ENCODE data around the gene SLC22A1. TPM values are rescaled to one million over a fixed set of nuclear protein-coding genes. Genes with fewer than 3 reads are reported as not detected.

SLC22A1 gene
- total RNA-seq, 1 donor, result 0.72 TPM

GRCh38 chr6:160156842-160157241, 35.2 kb downstream of the SLC22A1 start:
- Histone ChIP-seq H4K20me1 (ENCODE audit: insufficient read depth, low read length) (no peaks in the 10 kb centered on the region), H3K9me3 (ENCODE audit: low read depth, low read length) (no peaks in the 10 kb centered on the region), H3K4me3 (ENCODE audit: insufficient read depth, low read length) (no peak overlapping the region), H3K36me3 (ENCODE audit: insufficient read depth, low read length) (no peaks in the 10 kb centered on the region), H3K27me3 (ENCODE audit: insufficient read depth, low read length) (no peaks in the 10 kb centered on the region), H3K27ac (ENCODE audit: low read depth, low read length) (no peak overlapping the region), H3K79me2 (ENCODE audit: insufficient read depth, low read length) (no peaks in the 10 kb centered on the region), H3K4me1 (ENCODE audit: insufficient read depth, low read length) (peaks cover 6% of the 10 kb centered on the region), H3K4me2 (ENCODE audit: insufficient read depth, low read length) (no peak overlapping the region), H2AFZ (ENCODE audit: low read length) (no peak overlapping the region)
- no peak for TF ChIP-seq CTCF (IDR thresholded peaks at IDR 0.05; ENCODE audit: extremely low read depth, low read depth, low read length)
- DNase-seq (ENCODE audit: insufficient read length, low spot score, missing footprints), result peak; percentile 53

GRCh38 chr6:160160450-160160849, 38.8 kb downstream of the SLC22A1 start:
- Histone ChIP-seq H4K20me1 (ENCODE audit: insufficient read depth, low read length) (no peaks in the 10 kb centered on the region), H3K79me2 (ENCODE audit: insufficient read depth, low read length) (no peaks in the 10 kb centered on the region), H3K9me3 (ENCODE audit: low read depth, low read length) (no peaks in the 10 kb centered on the region), H2AFZ (ENCODE audit: low read length) (peak overlapping the region; percentile 22), H3K4me2 (ENCODE audit: insufficient read depth, low read length) (no peak overlapping the region), H3K27me3 (ENCODE audit: insufficient read depth, low read length) (no peaks in the 10 kb centered on the region), H3K27ac (ENCODE audit: low read depth, low read length) (no peak overlapping the region), H3K36me3 (ENCODE audit: insufficient read depth, low read length) (no peaks in the 10 kb centered on the region), H3K4me3 (ENCODE audit: insufficient read depth, low read length) (no peak overlapping the region), H3K4me1 (ENCODE audit: insufficient read depth, low read length) (peaks cover 6% of the 10 kb centered on the region)
- no peak for DNase-seq (ENCODE audit: insufficient read length, low spot score, missing footprints)
- TF ChIP-seq CTCF (IDR thresholded peaks at IDR 0.05; ENCODE audit: extremely low read depth, low read depth, low read length), result peak; percentile 25

GRCh38 chr6:160160929-160161646, 39.5 kb downstream of the SLC22A1 start:
- Histone ChIP-seq H3K27me3 (ENCODE audit: insufficient read depth, low read length) (no peaks in the 10 kb centered on the region), H3K36me3 (ENCODE audit: insufficient read depth, low read length) (no peaks in the 10 kb centered on the region), H4K20me1 (ENCODE audit: insufficient read depth, low read length) (no peaks in the 10 kb centered on the region), H3K27ac (ENCODE audit: low read depth, low read length) (no peak overlapping the region), H2AFZ (ENCODE audit: low read length) (no peak overlapping the region), H3K9me3 (ENCODE audit: low read depth, low read length) (no peaks in the 10 kb centered on the region), H3K4me2 (ENCODE audit: insufficient read depth, low read length) (no peak overlapping the region), H3K4me1 (ENCODE audit: insufficient read depth, low read length) (peaks cover 6% of the 10 kb centered on the region), H3K4me3 (ENCODE audit: insufficient read depth, low read length) (no peak overlapping the region), H3K79me2 (ENCODE audit: insufficient read depth, low read length) (no peaks in the 10 kb centered on the region)
- peak; percentile 42 for DNase-seq (ENCODE audit: insufficient read length, low spot score, missing footprints)
- TF ChIP-seq CTCF (IDR thresholded peaks at IDR 0.05; ENCODE audit: extremely low read depth, low read depth, low read length), result no peak

- H3K27ac ChIP-seq (ENCODE audit: low read depth, low read length), result no peak overlapping the region
- H3K9me3 ChIP-seq (ENCODE audit: low read depth, low read length), result no peaks in the 10 kb centered on the region
- DNase-seq (ENCODE audit: insufficient read length, low spot score, missing footprints), result no peak
- peaks cover 3% of the 10 kb centered on the region for H3K4me1 ChIP-seq (ENCODE audit: insufficient read depth, low read length)
- H2AFZ ChIP-seq (ENCODE audit: low read length), result no peak overlapping the region
- no peaks in the 10 kb centered on the region for H3K79me2 ChIP-seq (ENCODE audit: insufficient read depth, low read length)
- H3K36me3 ChIP-seq (ENCODE audit: insufficient read depth, low read length), result no peaks in the 10 kb centered on the region
- no peak overlapping the region for H3K4me3 ChIP-seq (ENCODE audit: insufficient read depth, low read length)
- H3K4me2 ChIP-seq (ENCODE audit: insufficient read depth, low read length), result no peak overlapping the region
- TF ChIP-seq CTCF (IDR thresholded peaks at IDR 0.05; ENCODE audit: extremely low read depth, low read depth, low read length), result no peak
- no peaks in the 10 kb centered on the region for H3K27me3 ChIP-seq (ENCODE audit: insufficient read depth, low read length)
- H4K20me1 ChIP-seq (ENCODE audit: insufficient read depth, low read length), result no peaks in the 10 kb centered on the region
Observed at GRCh38 chr6:160161647-160161986, 40.0 kb downstream of the SLC22A1 start.
